GDM1 (cell line): ENCODE results near the gene PODN.

Experiments
- DNase-seq: peaks from one replicate; lab custom pipeline; 2025; lab: John Stamatoyannopoulos, UW

Gene PODN

GRCh38 chr1:53061859-53062707 lies at the start of gene PODN:
PODN (plus strand) TSS chr1:53062213; CDS start chr1:53069856, 7,643 bp downstream.
- DNase-seq = no peak

GRCh38 chr1:53014791-53015507 lies 47.1 kb upstream of the PODN start:
- peak; percentile 85 for DNase-seq

GRCh38 chr1:53015508-53015860 lies 46.5 kb upstream of the PODN start:
- no peak for DNase-seq

GRCh38 chr1:53016705-53017104 lies 45.3 kb upstream of the PODN start:
- DNase-seq = no peak

GRCh38 chr1:53020588-53020987 lies 41.4 kb upstream of the PODN start:
- DNase-seq = no peak

- DNase-seq = no peak
These were observed 39.8 kb upstream of the PODN start for GRCh38 chr1:53022179-53022578.

- DNase-seq = no peak
These were observed 38.5 kb upstream of the PODN start for GRCh38 chr1:53023546-53023945.

- DNase-seq = no peak
These were observed 37.9 kb upstream of the PODN start for GRCh38 chr1:53024117-53024516.

- DNase-seq = no peak
These were observed 36.8 kb upstream of the PODN start for GRCh38 chr1:53025034-53025768.

GRCh38 chr1:53025769-53026112 lies 36.3 kb upstream of the PODN start:
- no peak for DNase-seq

- no peak for DNase-seq
These were observed 35.8 kb upstream of the PODN start for GRCh38 chr1:53026254-53026653.

- no peak for DNase-seq
These were observed 30.3 kb upstream of the PODN start for GRCh38 chr1:53031732-53032131.

- DNase-seq = no peak
These were observed 24.9 kb upstream of the PODN start for GRCh38 chr1:53037159-53037558.

- DNase-seq = no peak
These were observed 23.4 kb upstream of the PODN start for GRCh38 chr1:53038566-53038965.

- DNase-seq = no peak
These were observed 18.7 kb upstream of the PODN start for GRCh38 chr1:53043271-53043670.

- no peak for DNase-seq
These were observed 17.1 kb upstream of the PODN start for GRCh38 chr1:53044926-53045325.

- no peak for DNase-seq
These were observed 15.1 kb upstream of the PODN start for GRCh38 chr1:53046930-53047329.

GRCh38 chr1:53047737-53048736 lies 14.0 kb upstream of the PODN start:
- DNase-seq = no peak

GRCh38 chr1:53048960-53049573 lies 12.9 kb upstream of the PODN start:
- no peak for DNase-seq

GRCh38 chr1:53049574-53049967 lies 12.4 kb upstream of the PODN start:
- no peak for DNase-seq

- DNase-seq = no peak
These were observed 11.7 kb upstream of the PODN start for GRCh38 chr1:53050310-53050709.
